Measurements from ENCODE around the gene PAOX. TPM values are rescaled to one million over a fixed set of nuclear protein-coding genes. Genes with fewer than 3 reads are reported as not detected.

PAOX gene
- total and polyA plus RNA-seq, 2 experiments from 2014 or later = 4.1 to 8.7 TPM

GRCh38 chr10:133385214-133385613, 6.2 kb downstream of the PAOX start:
- no peak for TF ChIP-seq CREB1 (CRISPR knock-in tag; IDR thresholded peaks at IDR 0.05; ENCODE audit: low read depth)
- TF ChIP-seq ZNF114 (CRISPR knock-in tag; IDR thresholded peaks at IDR 0.05) = no peak
- TF ChIP-seq POLR2AphosphoS5 (IDR thresholded peaks at IDR 0.05; ENCODE audit: low read depth) = no peak
- no peak for TF ChIP-seq JUNB (IDR thresholded peaks at IDR 0.05; ENCODE audit: unreplicated experiment)
- TF ChIP-seq ZNF331 (CRISPR knock-in tag; IDR thresholded peaks at IDR 0.05; ENCODE audit: low read depth) = no peak
- no peak for TF ChIP-seq ETS1 (IDR thresholded peaks at IDR 0.05)
- TF ChIP-seq STAT1 (IDR thresholded peaks at IDR 0.05; ENCODE audit: unreplicated experiment) = no peak
- no peak for TF ChIP-seq CTCF (conservative IDR thresholded peaks at IDR 0.05; ENCODE audit: low read depth in 2 of 2)
- TF ChIP-seq EZH2phosphoT487 (IDR thresholded peaks at IDR 0.05; ENCODE audit: unreplicated experiment) = no peak
- no peak for TF ChIP-seq ZNF462 (CRISPR knock-in tag; IDR thresholded peaks at IDR 0.05)
- TF ChIP-seq REST (IDR thresholded peaks at IDR 0.05; ENCODE audit: unreplicated experiment) = no peak
- no peak for TF ChIP-seq NANOG (IDR thresholded peaks at IDR 0.05; ENCODE audit: borderline replicate concordance)
- TF ChIP-seq EZH2 (IDR thresholded peaks at IDR 0.05; ENCODE audit: low read depth, unreplicated experiment) = no peak
- H3K4me2 ChIP-seq = no peak overlapping the region
- no peaks in the 10 kb centered on the region for H3K9me2 ChIP-seq (ENCODE audit: insufficient read depth)
- Mint-ChIP-seq H3K4me1 (no peaks in the 10 kb centered on the region), H3K36me3 (ENCODE audit: low read depth) (0 out of 3 replicates have a peak, but pooled peaks cover 3% of the 10 kb centered on the region), H3K27ac (no peak overlapping the region), H3K27me3 (ENCODE audit: insufficient read depth, low read depth, poor library complexity) (no peaks in the 10 kb centered on the region), H3K4me3 (no peak overlapping the region), H3K9me3 (no peaks in the 10 kb centered on the region)
- H3F3A ChIP-seq (replicated peaks; ENCODE audit: low read depth) = no peaks in the 10 kb centered on the region
- no peak overlapping the region for H3K4me3 ChIP-seq
- no peaks in the 10 kb centered on the region; the same call in 1 of the 2 replicates for H3K36me3 ChIP-seq (ENCODE audit: insufficient read depth)
- H4K20me1 ChIP-seq (replicated peaks; ENCODE audit: insufficient read depth) = no peaks in the 10 kb centered on the region
- peaks cover 4% of the 10 kb centered on the region; the same call in 1 of the 2 replicates for H3K27me3 ChIP-seq (ENCODE audit: insufficient read depth)
- no peaks in the 10 kb centered on the region for H3K4me1 ChIP-seq (ENCODE audit: insufficient read depth)
- ATAC-seq (no peak), DNase-seq (ENCODE audit: low spot score) (no peak)
- H2AFZ ChIP-seq = no peak overlapping the region
- H3K79me2 ChIP-seq (replicated peaks; ENCODE audit: insufficient read depth) = no peaks in the 10 kb centered on the region
- H3K27ac ChIP-seq (ENCODE audit: low read depth) = no peak overlapping the region

Measured in GM23338 (cell line).